K562 (cell line): ENCODE results near the gene PMVK. TPM values are rescaled to one million over a fixed set of nuclear protein-coding genes. Genes with fewer than 3 reads are reported as not detected.

ENCODE experiments used
- CHD4 ChIP-seq: fragments of 200-600 bp; sonication (generic); IDR thresholded peaks from 3 replicates; pipeline ENCODE4 v1.6.1; 2012; ENCODE audit warnings: low read depth, mild to moderate bottlenecking, mixed read lengths, low read length, inconsistent platforms; ENCODE audit not compliant: insufficient read depth, insufficient replicate concordance, poor library complexity, severe bottlenecking
- FOXK2 ChIP-seq, 2 experiments: fragments of 450-650 bp; IDR thresholded peaks in 1 of 2; conservative IDR thresholded peaks in 1 of 2; 2 replicates each; pipeline ENCODE4 v1.6.1; 2016; ENCODE audit warnings: low read depth in 2 of 2, mild to moderate bottlenecking in 1 of 2
- JUN ChIP-seq, 2 experiments: sonication (generic) in 1 of 2; formaldehyde crosslinking in 1 of 2; IDR thresholded peaks; 2 replicates each; pipeline versions ENCODE4 v1.6.1 to v1.8.0; 2012 to 2022; ENCODE audit warnings: borderline replicate concordance in 2 of 2, mild to moderate bottlenecking in 2 of 2, improper control_type of control experiment in 1 of 2, low read depth in 1 of 2, low read length in 1 of 2, missing genetic modification reagents in 1 of 2
- MAFK ChIP-seq: IDR thresholded peaks from 2 replicates; pipeline ENCODE4 v1.6.1; 2011; ENCODE audit warnings: low read length, improper control_type of control experiment
- MTA2 ChIP-seq: fragments of 450-650 bp; IDR thresholded peaks from 2 replicates; pipeline ENCODE4 v1.6.1; 2016; ENCODE audit warnings: low read depth
- TAF9B ChIP-seq: fragments of 450-650 bp; IDR thresholded peaks from 2 replicates; pipeline ENCODE4 v1.6.1; 2018; ENCODE audit warnings: mild to moderate bottlenecking; ENCODE audit not compliant: partially characterized antibody
- TFAM ChIP-seq: fragments of 250-450 bp; sonication (Bioruptor Pico); conservative IDR thresholded peaks from 2 replicates; pipeline ENCODE4 v1.5.0; 2021; ENCODE audit warnings: mild to moderate bottlenecking, moderate library complexity
- THRA ChIP-seq: fragments of 450-650 bp; IDR thresholded peaks from 2 replicates; pipeline ENCODE4 v1.6.1; 2017; ENCODE audit warnings: mild to moderate bottlenecking, moderate library complexity
- ZFP36 ChIP-seq: fragments of 150-350 bp; IDR thresholded peaks from 2 replicates; pipeline ENCODE4 v1.6.1; 2018; ENCODE audit warnings: low read length, low read depth; ENCODE audit not compliant: partially characterized antibody
- ZNF146 ChIP-seq: IDR thresholded peaks from one replicate; pipeline ENCODE4 v1.6.1; 2018; ENCODE audit warnings: missing compliant biosample characterization; ENCODE audit not compliant: unreplicated experiment
- ZNF444 ChIP-seq: fragments of 250-450 bp; sonication (Bioruptor Pico); IDR thresholded peaks from 2 replicates; pipeline ENCODE4 v1.4.0; 2020; ENCODE audit warnings: mild to moderate bottlenecking, moderate library complexity
- polyA plus RNA-seq, 8 experiments: library from polyadenylated mRNA; depleted of rRNA in 4 of 8; stranded (reverse) in 5 of 8; unstranded in 3 of 8; fragments of >200 nt; fragmentation: Nextera tagmentation in 2 of 8; fragmentation: Illumina TruSeq in 1 of 8; extraction: Ambion mirVana in 2 of 8; extraction: Trizol in 1 of 8; gene quantifications; 2 replicates each; pipeline versions ENCODE4 v1.2.1 to v1.2.3, GENCODE V29; 2011 to 2014; ENCODE audit warnings: inconsistent platforms in 1 of 8, missing spikeins in 1 of 8
- total RNA-seq, 7 experiments: library from RNA; depleted of rRNA in 6 of 7; stranded (reverse); fragments of >200 nt in 6 of 7; fragmentation: Illumina TruSeq in 2 of 7; extraction: Trizol in 2 of 7; gene quantifications; 2 replicates each; pipeline versions ENCODE4 v1.2.1 to v1.2.3, GENCODE V29; 2011 to 2021; ENCODE audit warnings: low replicate concordance in 1 of 7
- TF ChIP-seq, protein P1 (sequence below): fragments of 250-450 bp; sonication (Bioruptor Pico); IDR thresholded peaks from 2 replicates; pipeline ENCODE4 v1.4.0; 2020; ENCODE audit warnings: mild to moderate bottlenecking, moderate library complexity, borderline replicate concordance
- TF ChIP-seq, protein P2 (sequence below): fragments of 200-800 bp; sonication (Bioruptor generic); IDR thresholded peaks from 2 replicates; pipeline ENCODE4 v1.6.1; 2016; ENCODE audit warnings: missing genetic modification characterization, missing compliant biosample characterization

Gene PMVK
- total and polyA plus RNA-seq, 9 of the 15 experiments (the other 6 are each of a cell fraction or from before 2014, with no cell fraction given) = 1.1 to 15.3 (median 6.3) TPM

DNA sequence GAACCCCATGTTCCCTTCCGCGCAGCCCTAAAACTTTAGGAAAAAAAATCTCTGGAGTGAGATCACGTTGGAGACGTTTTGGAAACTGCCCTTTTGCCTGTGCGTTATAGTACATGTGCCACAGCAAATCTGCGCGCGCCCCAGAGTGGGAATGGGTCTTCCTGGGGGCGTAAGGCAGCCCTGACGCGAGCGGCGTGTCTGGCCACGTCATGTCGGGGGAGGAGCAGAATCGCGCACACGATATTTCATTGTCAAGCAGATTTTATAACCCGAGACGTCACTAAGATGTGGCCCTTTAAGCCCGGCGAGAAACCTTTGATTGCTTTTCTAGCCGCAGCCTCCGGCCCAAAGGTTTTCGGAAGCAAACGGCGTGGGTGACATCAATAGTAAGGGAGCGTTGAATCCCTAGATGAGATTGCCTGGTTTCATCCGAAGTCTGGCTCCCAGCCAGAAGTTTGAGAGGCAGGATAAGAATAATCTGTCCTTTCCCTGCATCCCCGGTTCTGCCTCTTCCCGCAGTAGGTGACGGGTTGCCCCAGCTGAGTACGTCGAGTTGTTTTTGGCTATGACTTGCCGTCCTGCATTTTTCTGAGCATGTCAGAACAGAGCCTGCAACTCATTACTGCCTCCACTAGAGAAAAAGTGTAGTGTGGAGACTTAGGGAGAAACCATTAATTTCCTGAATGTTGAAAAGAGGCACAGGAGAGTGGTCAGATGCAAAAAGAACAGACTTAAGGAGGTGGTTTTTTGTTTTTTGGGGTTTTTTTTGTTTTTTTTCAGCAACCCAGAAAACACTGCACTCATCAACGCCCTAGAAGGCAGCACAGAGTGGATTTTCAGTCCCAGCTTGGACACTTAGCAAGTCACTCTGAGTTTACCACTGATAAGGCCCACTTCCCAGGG, 817 bp upstream of the PMVK start (continued):
- TF ChIP-seq, protein P1, sequence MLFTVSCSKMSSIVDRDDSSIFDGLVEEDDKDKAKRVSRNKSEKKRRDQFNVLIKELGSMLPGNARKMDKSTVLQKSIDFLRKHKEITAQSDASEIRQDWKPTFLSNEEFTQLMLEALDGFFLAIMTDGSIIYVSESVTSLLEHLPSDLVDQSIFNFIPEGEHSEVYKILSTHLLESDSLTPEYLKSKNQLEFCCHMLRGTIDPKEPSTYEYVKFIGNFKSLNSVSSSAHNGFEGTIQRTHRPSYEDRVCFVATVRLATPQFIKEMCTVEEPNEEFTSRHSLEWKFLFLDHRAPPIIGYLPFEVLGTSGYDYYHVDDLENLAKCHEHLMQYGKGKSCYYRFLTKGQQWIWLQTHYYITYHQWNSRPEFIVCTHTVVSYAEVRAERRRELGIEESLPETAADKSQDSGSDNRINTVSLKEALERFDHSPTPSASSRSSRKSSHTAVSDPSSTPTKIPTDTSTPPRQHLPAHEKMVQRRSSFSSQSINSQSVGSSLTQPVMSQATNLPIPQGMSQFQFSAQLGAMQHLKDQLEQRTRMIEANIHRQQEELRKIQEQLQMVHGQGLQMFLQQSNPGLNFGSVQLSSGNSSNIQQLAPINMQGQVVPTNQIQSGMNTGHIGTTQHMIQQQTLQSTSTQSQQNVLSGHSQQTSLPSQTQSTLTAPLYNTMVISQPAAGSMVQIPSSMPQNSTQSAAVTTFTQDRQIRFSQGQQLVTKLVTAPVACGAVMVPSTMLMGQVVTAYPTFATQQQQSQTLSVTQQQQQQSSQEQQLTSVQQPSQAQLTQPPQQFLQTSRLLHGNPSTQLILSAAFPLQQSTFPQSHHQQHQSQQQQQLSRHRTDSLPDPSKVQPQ (CRISPR knock-in tag) = no peak
- TF ChIP-seq MAFK (no peak), MTA2 (no peak), TAF9B (no peak), ZNF146 (CRISPR knock-in tag) (no peak), CHD4 (no peak), JUN (IDR thresholded peaks at IDR 0.05; ENCODE audit: borderline replicate concordance, low read depth, low read length) (no peak), JUN (CRISPR knock-in tag; IDR thresholded peaks at IDR 0.05; ENCODE audit: borderline replicate concordance) (no peak), ZNF444 (CRISPR knock-in tag) (no peak), ZFP36 (no peak), FOXK2 (conservative IDR thresholded peaks at IDR 0.05 in 1 of 2, IDR thresholded peaks at IDR 0.05 in 1 of 2; ENCODE audit: low read depth in 2 of 2) (peak in 1 of 2 experiments; percentile 100; a peak in 2 of 4 replicates), THRA (no peak), TFAM (CRISPR knock-in tag) (no peak)
- TF ChIP-seq, protein P2, sequence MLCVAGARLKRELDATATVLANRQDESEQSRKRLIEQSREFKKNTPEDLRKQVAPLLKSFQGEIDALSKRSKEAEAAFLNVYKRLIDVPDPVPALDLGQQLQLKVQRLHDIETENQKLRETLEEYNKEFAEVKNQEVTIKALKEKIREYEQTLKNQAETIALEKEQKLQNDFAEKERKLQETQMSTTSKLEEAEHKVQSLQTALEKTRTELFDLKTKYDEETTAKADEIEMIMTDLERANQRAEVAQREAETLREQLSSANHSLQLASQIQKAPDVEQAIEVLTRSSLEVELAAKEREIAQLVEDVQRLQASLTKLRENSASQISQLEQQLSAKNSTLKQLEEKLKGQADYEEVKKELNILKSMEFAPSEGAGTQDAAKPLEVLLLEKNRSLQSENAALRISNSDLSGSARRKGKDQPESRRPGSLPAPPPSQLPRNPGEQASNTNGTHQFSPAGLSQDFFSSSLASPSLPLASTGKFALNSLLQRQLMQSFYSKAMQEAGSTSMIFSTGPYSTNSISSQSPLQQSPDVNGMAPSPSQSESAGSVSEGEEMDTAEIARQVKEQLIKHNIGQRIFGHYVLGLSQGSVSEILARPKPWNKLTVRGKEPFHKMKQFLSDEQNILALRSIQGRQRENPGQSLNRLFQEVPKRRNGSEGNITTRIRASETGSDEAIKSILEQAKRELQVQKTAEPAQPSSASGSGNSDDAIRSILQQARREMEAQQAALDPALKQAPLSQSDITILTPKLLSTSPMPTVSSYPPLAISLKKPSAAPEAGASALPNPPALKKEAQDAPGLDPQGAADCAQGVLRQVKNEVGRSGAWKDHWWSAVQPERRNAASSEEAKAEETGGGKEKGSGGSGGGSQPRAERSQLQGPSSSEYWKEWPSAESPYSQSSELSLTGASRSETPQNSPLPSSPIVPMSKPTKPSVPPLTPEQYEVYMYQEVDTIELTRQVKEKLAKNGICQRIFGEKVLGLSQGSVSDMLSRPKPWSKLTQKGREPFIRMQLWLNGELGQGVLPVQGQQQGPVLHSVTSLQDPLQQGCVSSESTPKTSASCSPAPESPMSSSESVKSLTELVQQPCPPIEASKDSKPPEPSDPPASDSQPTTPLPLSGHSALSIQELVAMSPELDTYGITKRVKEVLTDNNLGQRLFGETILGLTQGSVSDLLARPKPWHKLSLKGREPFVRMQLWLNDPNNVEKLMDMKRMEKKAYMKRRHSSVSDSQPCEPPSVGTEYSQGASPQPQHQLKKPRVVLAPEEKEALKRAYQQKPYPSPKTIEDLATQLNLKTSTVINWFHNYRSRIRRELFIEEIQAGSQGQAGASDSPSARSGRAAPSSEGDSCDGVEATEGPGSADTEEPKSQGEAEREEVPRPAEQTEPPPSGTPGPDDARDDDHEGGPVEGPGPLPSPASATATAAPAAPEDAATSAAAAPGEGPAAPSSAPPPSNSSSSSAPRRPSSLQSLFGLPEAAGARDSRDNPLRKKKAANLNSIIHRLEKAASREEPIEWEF (CRISPR knock-in tag) = no peak
